ENCODE measurements around the gene ZBTB7C. TPM values are rescaled to one million over a fixed set of nuclear protein-coding genes. Genes with fewer than 3 reads are reported as not detected.

The ZBTB7C gene
- total RNA-seq, 2 donors from 2014 or later: 1.3 to 2.3 TPM

DNA sequence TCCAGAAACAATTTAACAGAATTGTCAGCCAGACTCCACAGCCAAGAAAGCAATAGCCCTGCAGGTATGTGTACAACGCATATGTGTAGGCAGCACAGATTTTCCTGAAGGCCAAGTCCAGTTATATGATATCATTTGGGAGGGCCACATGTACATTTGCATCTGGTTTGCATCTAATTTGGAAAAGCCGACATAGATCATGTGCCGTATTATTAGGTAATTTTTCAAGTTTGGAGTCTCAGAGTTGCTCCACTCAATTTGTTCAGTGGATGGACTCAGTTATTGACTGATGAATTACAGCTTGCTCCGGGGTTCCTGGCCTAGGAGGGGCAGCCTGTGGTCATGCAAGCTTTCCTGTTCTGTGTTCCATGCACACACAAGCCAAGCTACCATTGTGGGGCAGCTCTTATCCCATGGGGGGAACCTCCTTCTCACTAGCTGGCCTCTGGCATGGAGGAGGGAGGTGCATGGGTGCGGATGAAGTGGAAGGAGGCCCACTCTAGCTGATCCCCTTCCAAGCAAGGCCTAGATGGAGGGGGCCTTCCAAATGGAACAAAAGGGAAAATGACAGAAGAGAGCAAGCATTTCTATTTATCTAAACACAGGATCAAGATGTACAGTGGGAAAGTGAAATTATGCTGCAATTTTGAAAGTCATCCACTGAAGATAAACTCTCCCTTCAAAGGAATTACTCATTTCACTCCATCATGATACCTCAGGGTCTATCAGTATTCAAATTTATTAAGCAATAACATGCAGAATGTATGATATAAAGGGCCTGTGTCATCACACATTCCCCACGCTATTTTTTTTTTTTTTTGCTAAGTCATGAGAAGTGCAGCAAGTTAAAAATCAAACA lies 276.2 kb downstream of the ZBTB7C start:
- Histone ChIP-seq H3K27me3 (no peaks in the 10 kb centered on the region), H3K27ac (peak overlapping the region in 1 of 4 donors; percentile 29), H3K36me3 (replicated peaks in 1 of 2; ENCODE audit: insufficient read depth in 1 of 2, low read depth in 2 of 2) (no peaks in the 10 kb centered on the region), H3K4me1 (peaks cover 32% of the 10 kb centered on the region), H3K4me3 (no peak overlapping the region), H3K9me3 (no peaks in the 10 kb centered on the region)
- DNase-seq (no peak), ATAC-seq (no peak)
- TF ChIP-seq, protein P1, sequence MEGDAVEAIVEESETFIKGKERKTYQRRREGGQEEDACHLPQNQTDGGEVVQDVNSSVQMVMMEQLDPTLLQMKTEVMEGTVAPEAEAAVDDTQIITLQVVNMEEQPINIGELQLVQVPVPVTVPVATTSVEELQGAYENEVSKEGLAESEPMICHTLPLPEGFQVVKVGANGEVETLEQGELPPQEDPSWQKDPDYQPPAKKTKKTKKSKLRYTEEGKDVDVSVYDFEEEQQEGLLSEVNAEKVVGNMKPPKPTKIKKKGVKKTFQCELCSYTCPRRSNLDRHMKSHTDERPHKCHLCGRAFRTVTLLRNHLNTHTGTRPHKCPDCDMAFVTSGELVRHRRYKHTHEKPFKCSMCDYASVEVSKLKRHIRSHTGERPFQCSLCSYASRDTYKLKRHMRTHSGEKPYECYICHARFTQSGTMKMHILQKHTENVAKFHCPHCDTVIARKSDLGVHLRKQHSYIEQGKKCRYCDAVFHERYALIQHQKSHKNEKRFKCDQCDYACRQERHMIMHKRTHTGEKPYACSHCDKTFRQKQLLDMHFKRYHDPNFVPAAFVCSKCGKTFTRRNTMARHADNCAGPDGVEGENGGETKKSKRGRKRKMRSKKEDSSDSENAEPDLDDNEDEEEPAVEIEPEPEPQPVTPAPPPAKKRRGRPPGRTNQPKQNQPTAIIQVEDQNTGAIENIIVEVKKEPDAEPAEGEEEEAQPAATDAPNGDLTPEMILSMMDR (IDR thresholded peaks at IDR 0.05): no peak
- no peak for TF ChIP-seq POLR2A (IDR thresholded peaks at IDR 0.05)
- intact Hi-C loops (cut with DNase I): no loop called here
- 71 to 72% methylated on average over 6 of the region's 6 CpGs for WGBS, 2 donors

DNA sequence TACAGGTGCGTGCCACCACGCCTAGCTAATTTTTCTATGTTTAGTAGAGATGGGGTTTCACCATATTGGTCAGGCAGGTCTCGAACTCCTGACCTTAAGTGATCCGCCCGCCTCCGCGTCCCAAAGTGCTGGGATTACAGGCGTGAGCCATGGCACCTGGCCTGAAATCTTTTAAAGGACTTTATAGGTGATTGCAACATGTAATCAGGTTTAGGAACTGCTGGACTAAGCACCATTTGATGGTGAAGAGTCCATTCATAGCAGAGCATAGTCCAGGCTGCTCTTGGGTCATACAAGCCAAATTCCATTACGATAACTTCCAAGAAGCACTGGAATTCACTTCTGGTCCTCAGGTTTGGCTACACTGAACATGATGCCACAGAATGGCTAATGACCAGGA lies 278.1 kb downstream of the ZBTB7C start:
- no peaks in the 10 kb centered on the region for H3K9me3 ChIP-seq
- H3K4me3 ChIP-seq: no peak overlapping the region
- 96% methylated on average over 9 of the region's 9 CpGs for WGBS, 2 donors
- intact Hi-C loops (cut with DNase I): no loop called here
- TF ChIP-seq, protein P1 (IDR thresholded peaks at IDR 0.05): no peak
- no peak for TF ChIP-seq POLR2A (IDR thresholded peaks at IDR 0.05)
- no peak for ATAC-seq
- DNase-seq: no peak
- H3K27ac ChIP-seq: no peak overlapping the region
- peaks cover 13% of the 10 kb centered on the region for H3K4me1 ChIP-seq
- H3K36me3 ChIP-seq (replicated peaks in 1 of 2; ENCODE audit: insufficient read depth in 1 of 2, low read depth in 2 of 2): no peaks in the 10 kb centered on the region
- H3K27me3 ChIP-seq: no peaks in the 10 kb centered on the region

DNA sequence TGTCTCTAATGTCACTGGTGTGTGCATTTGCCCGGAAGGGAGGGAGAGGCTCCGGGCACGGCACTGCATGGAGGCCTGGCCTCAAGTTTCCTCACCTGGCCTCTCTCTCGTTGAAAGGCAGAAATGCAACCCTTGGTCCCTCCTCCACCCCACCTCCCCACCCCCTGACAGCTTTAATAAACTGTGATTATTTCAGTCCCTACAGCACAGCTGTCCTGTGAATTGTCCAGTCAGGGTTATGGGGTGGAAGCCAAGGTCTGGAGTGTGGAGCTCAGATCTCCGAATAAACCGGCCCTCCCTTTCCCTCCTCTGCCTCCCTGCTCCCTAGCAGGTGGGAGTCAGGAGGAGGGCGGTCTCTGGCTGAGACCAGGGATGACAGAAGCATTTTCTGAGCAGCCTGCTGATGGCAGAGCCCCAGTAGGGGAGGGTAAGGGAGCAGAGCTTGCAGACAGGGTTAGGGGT lies 279.5 kb downstream of the ZBTB7C start:
- intact Hi-C loops (cut with DNase I): no loop called here
- WGBS, 2 donors: 83 to 85% methylated on average over 7 of the region's 7 CpGs
- DNase-seq: no peak
- no peak for TF ChIP-seq POLR2A (IDR thresholded peaks at IDR 0.05)
- TF ChIP-seq, protein P1 (IDR thresholded peaks at IDR 0.05): no peak
- Histone ChIP-seq H3K4me1 (peaks cover 6% of the 10 kb centered on the region), H3K4me3 (no peak overlapping the region), H3K9me3 (no peaks in the 10 kb centered on the region), H3K27me3 (no peaks in the 10 kb centered on the region), H3K27ac (no peak overlapping the region), H3K36me3 (replicated peaks in 1 of 2; ENCODE audit: insufficient read depth in 1 of 2, low read depth in 2 of 2) (no peaks in the 10 kb centered on the region)
- ATAC-seq: no peak

DNA sequence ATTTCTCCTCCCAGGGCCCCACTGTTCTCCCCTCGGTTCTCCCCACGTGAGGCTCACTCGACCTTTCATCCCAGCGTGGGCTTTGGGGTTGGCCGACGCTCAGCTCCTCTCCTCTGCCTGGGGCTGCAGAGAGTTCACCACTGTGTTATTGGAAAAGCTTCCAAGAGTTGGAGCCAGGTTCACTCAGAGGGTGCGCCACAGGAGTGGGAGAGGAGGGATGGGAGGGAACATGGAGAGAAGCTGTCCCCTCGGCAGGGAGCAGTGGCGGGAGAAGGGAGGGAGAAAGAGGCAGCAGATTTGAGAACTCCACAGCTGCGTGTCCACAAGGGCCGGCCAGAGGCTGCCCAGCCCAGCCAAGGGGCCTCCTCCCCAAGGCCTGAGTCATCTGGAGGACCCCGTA lies 281.6 kb downstream of the ZBTB7C start:
- intact Hi-C loops (cut with DNase I): no loop called here
- TF ChIP-seq, protein P1 (IDR thresholded peaks at IDR 0.05): no peak
- no peak for TF ChIP-seq POLR2A (IDR thresholded peaks at IDR 0.05)
- no peaks in the 10 kb centered on the region for H3K36me3 ChIP-seq (replicated peaks in 1 of 2; ENCODE audit: insufficient read depth in 1 of 2, low read depth in 2 of 2)
- no peaks in the 10 kb centered on the region for H3K4me1 ChIP-seq
- DNase-seq (no peak), ATAC-seq (no peak)
- no peaks in the 10 kb centered on the region for H3K27me3 ChIP-seq
- no peaks in the 10 kb centered on the region for H3K9me3 ChIP-seq
- H3K27ac ChIP-seq: no peak overlapping the region
- H3K4me3 ChIP-seq: no peak overlapping the region
- WGBS, 2 donors: 88 to 90% methylated on average over 12 of the region's 12 CpGs

DNA sequence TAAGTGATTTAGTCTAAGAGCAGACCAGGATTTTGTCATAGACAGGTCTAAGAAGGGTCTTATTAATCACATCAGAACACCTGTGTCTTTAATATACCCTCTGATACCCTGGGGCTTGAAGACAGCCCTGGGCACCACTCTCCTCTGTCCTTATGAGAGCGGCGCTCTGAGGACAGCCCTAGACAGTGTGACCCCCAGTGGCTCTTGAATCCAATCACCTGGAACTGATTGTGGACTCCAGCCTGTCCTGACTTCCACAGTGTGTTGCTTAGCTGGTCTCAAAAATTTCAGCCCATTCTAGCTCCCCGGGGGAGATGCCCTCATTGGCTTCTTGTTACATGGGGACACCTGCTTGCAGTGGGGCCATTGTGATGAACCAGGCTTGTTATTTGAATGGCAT lies 282.9 kb downstream of the ZBTB7C start:
- H3K36me3 ChIP-seq (replicated peaks in 1 of 2; ENCODE audit: insufficient read depth in 1 of 2, low read depth in 2 of 2): no peaks in the 10 kb centered on the region
- ATAC-seq (no peak), DNase-seq (no peak)
- H3K27me3 ChIP-seq: no peaks in the 10 kb centered on the region
- no peak overlapping the region for H3K4me3 ChIP-seq
- H3K4me1 ChIP-seq: no peaks in the 10 kb centered on the region
- whole genome bisulfite sequencing, 2 donors: 89 to 95% methylated on average over 3 of the region's 3 CpGs
- intact Hi-C loops (cut with DNase I): no loop called here
- H3K27ac ChIP-seq: no peak overlapping the region
- TF ChIP-seq, protein P1 (IDR thresholded peaks at IDR 0.05): no peak
- TF ChIP-seq POLR2A (IDR thresholded peaks at IDR 0.05): no peak
- H3K9me3 ChIP-seq: no peaks in the 10 kb centered on the region

Measured in body of pancreas (tissue), 4 donors.